GM12878 (cell line): ENCODE data around the gene CLBA1. TPM values are rescaled to one million over a fixed set of nuclear protein-coding genes. Genes with fewer than 3 reads are reported as not detected.

Experiments
- ATAC-seq: fragments of 200-7000 bp; cut with Tn5 transposase; 3 replicates; pipeline ENCODE4 v1.9.1; 2020; ENCODE audit warnings: mild to moderate bottlenecking, moderate library complexity
- BruUV-seq: library from RNA; stranded (reverse); fragments of 400-500 nt; replicated peaks from 2 replicates; lab custom pipeline; 2021; lab: Mats Ljungman, UMichigan
- CTCF ChIA-PET: fragments of 300-600 bp; sonication (Branson Sonifier 250); formaldehyde crosslinking; extraction: SDS; loops from one replicate; lab custom pipeline; 2021; ENCODE audit warnings: inconsistent platforms; lab: Yijun Ruan, JAX
- POLR2A ChIA-PET: fragments of 350-600 bp; formaldehyde crosslinking; extraction: SDS; loops from one replicate; lab custom pipeline; 2021; ENCODE audit warnings: inconsistent platforms; lab: Charles Lee
- RAD21 ChIA-PET: fragments of 300-600 bp; sonication (Branson Sonifier 250); formaldehyde crosslinking; loops from one replicate; lab custom pipeline; 2023; ENCODE audit warnings: antibody characterized with exemption; ENCODE audit not compliant: unreplicated experiment; lab: Charles Lee
- SMC1A ChIA-PET: fragments of 300-600 bp; sonication (Branson Sonifier 250); formaldehyde crosslinking; loops from one replicate; lab custom pipeline; 2023; ENCODE audit not compliant: unreplicated experiment, uncharacterized antibody; lab: Charles Lee
- DNase-seq: peaks from one replicate; pipeline ENCODE4 v3.0.0-alpha.2; 2011; ENCODE audit warnings: low read depth, low spot score
- FAIRE-seq: peaks from 3 replicates; lab custom pipeline; 2011; peaks lifted over from hg19 to GRCh38; lab: Jason Lieb, UNC
- H2AFZ ChIP-seq: 2 replicates; pipeline ENCODE4 v1.6.0; 2011; ENCODE audit warnings: low read depth, low read length, control low read depth; ENCODE audit not compliant: control insufficient read depth
- H3K27ac ChIP-seq: 2 replicates; pipeline ENCODE4 v1.5.1; 2011; ENCODE audit warnings: control low read depth; ENCODE audit not compliant: control insufficient read depth, insufficient read depth
- H3K27me3 ChIP-seq, 2 experiments: replicated peaks in 1 of 2; 2 replicates each; pipeline versions ENCODE4 v1.6.0 to v1.6.1; 2011; ENCODE audit warnings: low read length in 1 of 2; ENCODE audit not compliant: control insufficient read depth in 2 of 2, insufficient read depth in 2 of 2
- H3K36me3 ChIP-seq, 2 experiments: 2 replicates each; pipeline ENCODE4 v1.5.1; 2011; ENCODE audit warnings: low read length in 1 of 2; ENCODE audit not compliant: control insufficient read depth in 2 of 2, insufficient read depth in 2 of 2
- H3K4me1 ChIP-seq: 2 replicates; pipeline ENCODE4 v1.6.1; 2011; ENCODE audit warnings: mild to moderate bottlenecking, low read length, moderate library complexity, mixed read lengths; ENCODE audit not compliant: control insufficient read depth, insufficient read depth
- H3K4me2 ChIP-seq: 2 replicates; pipeline ENCODE4 v1.6.0; 2011; ENCODE audit warnings: control low read depth; ENCODE audit not compliant: control insufficient read depth, insufficient read depth
- H3K4me3 ChIP-seq: fragments of 200-600 bp; sonication (generic); 2 replicates; pipeline ENCODE4 v1.5.1; 2016
- H3K79me2 ChIP-seq: 2 replicates; pipeline ENCODE4 v1.6.0; 2011; ENCODE audit warnings: low read length; ENCODE audit not compliant: control insufficient read depth, insufficient read depth
- H3K9ac ChIP-seq: 2 replicates; pipeline ENCODE4 v1.8.0; 2011; ENCODE audit warnings: low read length, control low read depth, mixed read lengths; ENCODE audit not compliant: control insufficient read depth, insufficient read depth
- H3K9me3 ChIP-seq: replicated peaks from 3 replicates; pipeline ENCODE4 v1.5.1; 2011; ENCODE audit warnings: mild to moderate bottlenecking, low read length; ENCODE audit not compliant: control insufficient read depth, insufficient read depth
- H4K20me1 ChIP-seq: 2 replicates; pipeline ENCODE4 v1.6.0; 2011; ENCODE audit not compliant: control insufficient read depth, insufficient read depth
- CBX3 ChIP-seq: fragments of 200-600 bp; sonication (generic); IDR thresholded peaks from 2 replicates; pipeline ENCODE4 v1.6.1; 2016; ENCODE audit warnings: low read depth, borderline replicate concordance
- E2F4 ChIP-seq: IDR thresholded peaks from 2 replicates; pipeline ENCODE4 v1.6.1; 2012; ENCODE audit warnings: low read depth, low read length, improper control_type of control experiment
- GATAD2B ChIP-seq: fragments of 450-650 bp; conservative IDR thresholded peaks from 2 replicates; pipeline ENCODE4 v1.6.1; 2017; ENCODE audit warnings: low read depth, mild to moderate bottlenecking, moderate library complexity
- SMAD1 ChIP-seq: fragments of 450-650 bp; IDR thresholded peaks from 2 replicates; pipeline ENCODE4 v1.6.1; 2018; ENCODE audit warnings: mild to moderate bottlenecking, low read depth; ENCODE audit not compliant: partially characterized antibody
- USF2 ChIP-seq: IDR thresholded peaks from 2 replicates; pipeline ENCODE4 v1.6.1; 2011; ENCODE audit warnings: low read depth, low read length, improper control_type of control experiment, borderline replicate concordance
- ZBTB33 ChIP-seq: fragments of 450-650 bp; IDR thresholded peaks from 2 replicates; pipeline ENCODE4 v1.6.1; 2017; ENCODE audit warnings: mild to moderate bottlenecking
- WGBS: methylation state at CpG from one replicate; pipeline ENCODE4 v1.1.6; 2016; ENCODE audit warnings: low lambda C conversion rate; ENCODE audit not compliant: insufficient replicate concordance, insufficient coverage; ENCODE audit errors: missing lambda C conversion rate; 5-methylcytosine and 5-hydroxymethylcytosine counted together
- in situ Hi-C: fragments of 300-500 bp; cut with MboI; formaldehyde crosslinking; loops from 9 replicates; pipeline ENCODE4 v1.14.3; 2018; ENCODE audit warnings: mixed read lengths
- intact Hi-C: fragments of 100-400 bp; cut with micrococcal nuclease; formaldehyde crosslinking; loops from one replicate; pipeline ENCODE4 v1.14.2; 2022; ENCODE audit not compliant: unreplicated experiment
- polyA plus RNA-seq, 11 experiments: library from polyadenylated mRNA; depleted of rRNA in 4 of 11; unstranded in 6 of 11; stranded (reverse) in 5 of 11; fragments of >200 nt; fragmentation: Nextera tagmentation in 4 of 11; fragmentation: Illumina TruSeq in 1 of 11; extraction: Ambion mirVana in 4 of 11; extraction: Trizol in 1 of 11; gene quantifications; 1 replicate in 1 of 11; 2 replicates in 10 of 11; pipeline versions ENCODE4 v1.2.1 to v1.2.3, GENCODE V29; 2011 to 2016; ENCODE audit warnings: inconsistent platforms in 2 of 11, missing spikeins in 2 of 11, low read depth in 1 of 11
- total RNA-seq, 4 experiments: library from RNA; depleted of rRNA in 3 of 4; stranded (reverse); fragments of >200 nt in 3 of 4; fragmentation: Illumina TruSeq in 1 of 4; extraction: Trizol in 1 of 4; gene quantifications; 2 replicates each; pipeline versions ENCODE4 v1.2.1 to v1.2.3, GENCODE V29; 2013 to 2021

Gene CLBA1
- total and polyA plus RNA-seq, 10 of the 15 experiments (the other 5 are each of a cell fraction or from before 2014, with no cell fraction given), result 0.07 to 1.1 (median 0.62) TPM; not detected in 1

- TF ChIP-seq ZBTB33 (no peak), CBX3 (no peak)
- TF ChIP-seq, all 136 proteins: peak for 0
Observed at GRCh38 chr14:105028251-105028927, 42.8 kb downstream of the CLBA1 start (continued).

- peaks cover 21% of the 10 kb centered on the region for H3K4me1 ChIP-seq
- H3K4me3 ChIP-seq, result no peak overlapping the region
- BruUV-seq, result no TSS peak
- H3K4me2 ChIP-seq, result no peak overlapping the region
- H3K79me2 ChIP-seq, result no peaks in the 10 kb centered on the region; the same call in 1 of the 2 replicates
- ATAC-seq (no peak), DNase-seq (no peak), FAIRE-seq (no peak)
- ChIA-PET POLR2A (no interaction called here), RAD21 (no interaction called here), SMC1A (interaction anchor here (1.5 to 1.6 kb wide), 2 partner anchors 9 to 10 kb away, joined by 3 read pairs; no protein-coding TSS in a partner anchor), CTCF (interaction anchor here (0.6 to 1.4 kb wide), 2 partner anchors 9 to 1841 kb away, joined by 3 to 5 read pairs; no protein-coding TSS in a partner anchor)
- H4K20me1 ChIP-seq, result no peaks in the 10 kb centered on the region
- no peak overlapping the region for H3K9ac ChIP-seq
- H3K27me3 ChIP-seq, result no peaks in the 10 kb centered on the region
- WGBS, result 85% methylated on average over 7 of the region's 7 CpGs
- no peaks in the 10 kb centered on the region for H3K36me3 ChIP-seq
- no peak for TF ChIP-seq E2F4
- TF ChIP-seq GATAD2B, result no peak
- TF ChIP-seq USF2, result no peak
- no peak for TF ChIP-seq SMAD1
- H2AFZ ChIP-seq, result no peak overlapping the region
- peaks cover 9% of the 10 kb centered on the region; the same call in 2 of the 3 replicates for H3K9me3 ChIP-seq
- intact Hi-C loops (no loop called here), in situ Hi-C loops (no loop called here)
- H3K27ac ChIP-seq, result no peak overlapping the region
Observed at GRCh38 chr14:105029402-105029801, 43.8 kb downstream of the CLBA1 start.
